PFSK-1 (cell line): ENCODE data around the gene YWHAQ.

Source experiments
- FOXP2 ChIP-seq: optimal IDR thresholded peaks from 2 replicates; pipeline ENCODE3; 2011; ENCODE audit warnings: borderline replicate concordance, control low read depth, inconsistent platforms; ENCODE audit not compliant: insufficient read depth; ENCODE audit errors: extremely low read length, extremely low read depth
- POLR2AphosphoS5 ChIP-seq: IDR thresholded peaks from 2 replicates; pipeline ENCODE4 v1.6.1; 2012; ENCODE audit warnings: low read depth, mild to moderate bottlenecking, control low read depth, low read length, moderate library complexity
- SIN3A ChIP-seq: IDR thresholded peaks from 2 replicates; pipeline ENCODE4 v1.6.1; 2012; ENCODE audit warnings: mild to moderate bottlenecking, low read length, moderate library complexity, borderline replicate concordance; ENCODE audit not compliant: insufficient read depth
- TAF1 ChIP-seq: IDR thresholded peaks from 2 replicates; pipeline ENCODE4 v1.6.1; 2012; ENCODE audit warnings: low read length, control low read depth, borderline replicate concordance; ENCODE audit not compliant: insufficient read depth
- TF ChIP-seq, protein P1 (sequence below), 2 experiments: IDR thresholded peaks; 2 replicates each; pipeline versions ENCODE4 v1.6.1 to v1.8.0; 2011 to 2012; ENCODE audit warnings: low read depth in 2 of 2, low read length in 2 of 2, control low read depth in 1 of 2, inconsistent platforms in 1 of 2, mild to moderate bottlenecking in 1 of 2, moderate library complexity in 1 of 2; ENCODE audit not compliant: insufficient read depth in 1 of 2

YWHAQ gene

DNA sequence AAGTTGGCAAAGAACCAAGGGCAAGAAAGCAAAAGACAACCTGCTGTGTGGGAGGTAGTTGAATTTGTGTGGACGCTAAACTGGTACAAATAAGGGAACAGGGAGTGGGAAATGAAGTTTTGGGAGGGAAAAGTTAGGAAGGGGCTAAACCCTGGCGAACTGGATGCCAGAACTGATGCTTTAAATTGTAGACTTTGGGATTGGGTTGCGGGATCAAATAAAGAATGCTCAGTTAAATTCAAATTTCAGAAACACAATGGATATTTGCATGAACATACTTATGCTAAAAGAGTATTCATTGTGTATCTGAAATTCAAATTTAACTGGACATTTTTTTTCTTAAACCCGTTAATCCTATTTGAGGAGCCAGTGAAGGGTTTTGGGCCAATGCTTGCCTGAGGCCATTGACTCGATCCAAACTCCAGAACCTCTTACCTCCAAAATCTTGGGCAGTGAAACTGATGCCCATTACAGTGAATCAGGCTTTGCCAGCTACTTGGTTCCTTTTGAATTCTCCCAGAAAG, 44.2 kb upstream of the YWHAQ start:
- TF ChIP-seq, protein P1, sequence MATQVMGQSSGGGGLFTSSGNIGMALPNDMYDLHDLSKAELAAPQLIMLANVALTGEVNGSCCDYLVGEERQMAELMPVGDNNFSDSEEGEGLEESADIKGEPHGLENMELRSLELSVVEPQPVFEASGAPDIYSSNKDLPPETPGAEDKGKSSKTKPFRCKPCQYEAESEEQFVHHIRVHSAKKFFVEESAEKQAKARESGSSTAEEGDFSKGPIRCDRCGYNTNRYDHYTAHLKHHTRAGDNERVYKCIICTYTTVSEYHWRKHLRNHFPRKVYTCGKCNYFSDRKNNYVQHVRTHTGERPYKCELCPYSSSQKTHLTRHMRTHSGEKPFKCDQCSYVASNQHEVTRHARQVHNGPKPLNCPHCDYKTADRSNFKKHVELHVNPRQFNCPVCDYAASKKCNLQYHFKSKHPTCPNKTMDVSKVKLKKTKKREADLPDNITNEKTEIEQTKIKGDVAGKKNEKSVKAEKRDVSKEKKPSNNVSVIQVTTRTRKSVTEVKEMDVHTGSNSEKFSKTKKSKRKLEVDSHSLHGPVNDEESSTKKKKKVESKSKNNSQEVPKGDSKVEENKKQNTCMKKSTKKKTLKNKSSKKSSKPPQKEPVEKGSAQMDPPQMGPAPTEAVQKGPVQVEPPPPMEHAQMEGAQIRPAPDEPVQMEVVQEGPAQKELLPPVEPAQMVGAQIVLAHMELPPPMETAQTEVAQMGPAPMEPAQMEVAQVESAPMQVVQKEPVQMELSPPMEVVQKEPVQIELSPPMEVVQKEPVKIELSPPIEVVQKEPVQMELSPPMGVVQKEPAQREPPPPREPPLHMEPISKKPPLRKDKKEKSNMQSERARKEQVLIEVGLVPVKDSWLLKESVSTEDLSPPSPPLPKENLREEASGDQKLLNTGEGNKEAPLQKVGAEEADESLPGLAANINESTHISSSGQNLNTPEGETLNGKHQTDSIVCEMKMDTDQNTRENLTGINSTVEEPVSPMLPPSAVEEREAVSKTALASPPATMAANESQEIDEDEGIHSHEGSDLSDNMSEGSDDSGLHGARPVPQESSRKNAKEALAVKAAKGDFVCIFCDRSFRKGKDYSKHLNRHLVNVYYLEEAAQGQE (IDR thresholded peaks at IDR 0.05; ENCODE audit: insufficient read depth in 1 of 2, low read depth in 2 of 2, low read length in 2 of 2): no peak
- no peak for TF ChIP-seq POLR2AphosphoS5
- no peak for TF ChIP-seq FOXP2
- TF ChIP-seq SIN3A: no peak
- TF ChIP-seq TAF1: no peak

GRCh38 chr2:9673914-9674481, 43.2 kb upstream of the YWHAQ start:
- no peak for TF ChIP-seq POLR2AphosphoS5
- TF ChIP-seq SIN3A: no peak
- TF ChIP-seq, protein P1 (IDR thresholded peaks at IDR 0.05; ENCODE audit: insufficient read depth in 1 of 2, low read depth in 2 of 2, low read length in 2 of 2): no peak
- no peak for TF ChIP-seq FOXP2
- TF ChIP-seq TAF1: no peak

DNA sequence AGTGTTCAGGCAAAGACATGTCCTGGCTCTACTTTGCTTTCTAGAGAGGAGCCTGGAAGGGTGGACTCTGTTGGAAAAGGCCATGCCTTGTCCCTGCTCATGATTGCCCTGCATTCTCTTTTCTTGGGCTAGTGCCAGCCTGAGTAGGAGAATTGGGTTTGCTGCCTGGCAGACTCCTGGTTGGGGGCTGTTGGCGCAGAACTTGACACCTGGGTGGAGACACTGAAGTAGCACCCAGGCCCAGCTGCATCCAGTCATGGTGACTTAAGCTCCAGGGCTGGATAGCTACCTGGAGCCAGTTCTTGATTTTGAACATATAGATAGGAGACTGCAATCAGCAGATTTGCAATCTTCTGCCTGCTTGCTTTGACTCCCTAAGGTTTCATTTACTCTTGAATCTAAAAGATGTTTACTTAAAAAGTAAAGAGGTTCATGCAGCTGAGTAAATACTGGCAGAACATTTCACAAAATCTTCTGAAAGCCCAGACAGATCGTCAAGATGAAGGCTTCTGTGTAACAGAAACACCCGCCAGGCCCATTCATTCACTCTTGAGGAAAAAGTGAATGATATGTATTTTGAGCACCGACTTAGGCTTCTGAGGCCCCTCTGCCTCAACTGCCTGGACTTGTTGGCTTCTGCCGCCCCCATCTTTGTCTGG, 38.0 kb upstream of the YWHAQ start:
- TF ChIP-seq SIN3A (no peak), TAF1 (no peak), POLR2AphosphoS5 (no peak), FOXP2 (no peak)
- TF ChIP-seq, protein P1 (IDR thresholded peaks at IDR 0.05; ENCODE audit: insufficient read depth in 1 of 2, low read depth in 2 of 2, low read length in 2 of 2): no peak

DNA sequence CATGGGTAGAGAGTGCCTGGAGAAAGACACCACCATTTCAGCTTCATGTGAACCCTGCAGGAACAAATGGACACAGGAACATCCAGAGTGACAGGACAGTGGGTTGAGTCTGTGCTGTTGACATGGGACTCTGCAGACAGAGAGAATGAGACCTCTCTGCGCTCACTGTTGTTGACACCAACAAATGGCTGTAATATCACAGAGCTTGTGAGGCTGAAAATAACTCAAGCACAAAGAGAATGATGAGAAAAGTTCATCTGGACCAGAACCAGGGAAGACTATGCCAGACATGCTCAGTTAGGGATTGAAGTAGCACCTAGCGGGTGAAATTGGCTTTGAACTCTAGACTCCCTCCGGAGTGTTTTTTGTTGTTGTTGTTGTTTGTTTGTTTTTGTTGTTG, 37.0 kb upstream of the YWHAQ start:
- TF ChIP-seq FOXP2 (no peak), POLR2AphosphoS5 (no peak), TAF1 (no peak), SIN3A (no peak)
- TF ChIP-seq, protein P1 (IDR thresholded peaks at IDR 0.05; ENCODE audit: insufficient read depth in 1 of 2, low read depth in 2 of 2, low read length in 2 of 2): no peak
